HG03571 (cell line): ENCODE data around the gene SPINT4.
"Not testable (repeated sequence)": the region's sequence is repeated elsewhere in the genome, so short reads cannot be mapped to it uniquely, and the experiment has no call there.

Experiments used
- ATAC-seq: cut with Tn5 transposase; IDR thresholded peaks from one replicate; pipeline ENCODE4 v1.9.1; 2021; ENCODE audit not compliant: unreplicated experiment

Gene SPINT4

DNA sequence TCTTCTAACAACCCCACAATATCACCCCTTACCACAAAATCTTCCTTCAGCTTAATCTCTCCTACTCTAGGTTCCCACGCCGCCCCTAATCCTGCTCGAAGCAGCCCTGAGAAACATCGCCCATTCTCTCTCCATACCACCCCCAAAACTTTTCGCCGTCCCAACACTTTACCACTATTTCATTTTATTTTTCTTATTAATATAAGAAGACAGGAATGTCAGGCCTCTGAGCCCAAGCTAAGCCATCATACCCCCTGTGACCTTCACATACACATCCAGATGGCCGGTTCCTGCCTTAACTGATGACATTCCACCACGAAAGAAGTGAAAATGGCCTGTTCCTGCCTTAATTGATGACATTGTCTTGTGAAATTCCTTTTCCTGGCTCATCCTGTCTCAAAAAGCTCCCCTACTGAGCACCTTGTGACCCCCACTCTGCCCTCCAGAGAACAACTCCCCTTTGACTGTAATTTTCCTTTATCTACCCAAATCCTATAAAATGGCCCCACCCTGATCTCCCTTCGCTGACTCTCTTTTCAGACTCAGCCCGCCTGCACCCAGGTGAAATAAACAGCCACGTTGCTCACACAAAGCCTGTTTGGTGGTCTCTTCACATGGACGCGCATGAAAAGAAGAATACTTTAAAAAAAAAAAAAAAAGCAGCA is 42.6 kb downstream of the SPINT4 start:
- ATAC-seq, result not testable (repeated sequence)

DNA sequence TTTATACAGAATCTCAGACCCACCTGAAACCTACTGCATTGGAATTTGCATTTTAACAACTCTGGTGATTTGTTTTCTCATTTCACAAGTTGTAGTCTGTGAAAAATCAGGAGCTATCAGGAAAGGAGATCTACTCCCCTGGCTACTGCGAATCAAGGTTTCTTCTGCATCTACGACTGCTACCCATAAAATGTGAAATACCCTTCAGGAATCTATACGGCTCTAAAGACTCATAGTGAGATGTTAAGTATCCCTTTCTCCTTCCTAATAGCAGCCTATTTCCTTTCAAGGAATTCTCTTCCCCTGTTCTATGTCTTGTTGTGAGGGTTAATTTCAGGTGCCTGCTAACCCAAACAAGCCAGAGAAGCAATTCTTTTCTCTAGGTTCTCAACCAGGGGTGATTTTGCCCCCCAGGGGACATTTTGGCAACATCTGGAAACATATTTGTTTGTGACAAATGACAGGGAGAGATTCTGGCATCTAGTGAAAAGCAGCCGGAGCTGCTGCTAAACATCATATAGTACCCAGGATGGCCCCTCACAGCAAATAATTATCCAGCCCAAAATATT is 43.2 kb downstream of the SPINT4 start:
- no peak for ATAC-seq

DNA sequence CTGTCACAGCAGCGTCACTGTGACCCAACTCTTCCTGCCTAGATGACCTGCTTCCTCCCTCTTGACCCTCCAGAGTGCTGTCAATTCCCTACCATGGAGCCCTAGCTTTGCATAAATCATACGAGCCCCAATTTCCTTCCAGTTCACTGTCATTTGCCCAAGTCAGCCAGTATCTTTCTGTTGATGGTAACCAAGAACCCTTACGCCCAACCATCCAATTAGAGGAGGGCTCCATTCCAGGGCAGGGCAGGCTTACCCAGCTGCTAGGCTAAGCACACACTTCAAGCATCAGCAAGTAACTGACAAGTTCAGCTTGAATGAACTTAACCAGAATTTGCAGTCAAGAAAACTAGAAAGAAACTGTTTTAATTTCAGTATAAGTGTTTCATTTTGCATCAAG is 43.8 kb downstream of the SPINT4 start:
- no peak for ATAC-seq

DNA sequence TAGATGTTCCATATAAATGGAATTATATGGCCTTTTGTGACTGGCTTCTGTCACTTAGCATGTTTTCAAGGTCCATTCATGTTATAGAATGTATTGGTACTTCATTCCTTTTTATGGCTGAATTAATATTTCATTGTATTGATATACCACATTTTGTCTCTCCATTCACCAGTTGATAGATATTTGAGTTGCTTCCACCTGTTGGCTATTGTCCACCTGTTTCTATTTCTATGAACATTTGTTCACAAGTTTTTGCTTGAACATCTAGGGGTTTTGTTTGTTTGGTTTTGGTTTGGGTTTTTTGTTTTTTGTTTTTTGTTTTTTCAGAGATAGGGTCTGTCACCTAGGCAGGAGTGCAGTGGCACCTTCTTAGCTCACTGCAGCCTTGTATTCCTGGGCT is 46.3 kb downstream of the SPINT4 start:
- ATAC-seq, result no peak

DNA sequence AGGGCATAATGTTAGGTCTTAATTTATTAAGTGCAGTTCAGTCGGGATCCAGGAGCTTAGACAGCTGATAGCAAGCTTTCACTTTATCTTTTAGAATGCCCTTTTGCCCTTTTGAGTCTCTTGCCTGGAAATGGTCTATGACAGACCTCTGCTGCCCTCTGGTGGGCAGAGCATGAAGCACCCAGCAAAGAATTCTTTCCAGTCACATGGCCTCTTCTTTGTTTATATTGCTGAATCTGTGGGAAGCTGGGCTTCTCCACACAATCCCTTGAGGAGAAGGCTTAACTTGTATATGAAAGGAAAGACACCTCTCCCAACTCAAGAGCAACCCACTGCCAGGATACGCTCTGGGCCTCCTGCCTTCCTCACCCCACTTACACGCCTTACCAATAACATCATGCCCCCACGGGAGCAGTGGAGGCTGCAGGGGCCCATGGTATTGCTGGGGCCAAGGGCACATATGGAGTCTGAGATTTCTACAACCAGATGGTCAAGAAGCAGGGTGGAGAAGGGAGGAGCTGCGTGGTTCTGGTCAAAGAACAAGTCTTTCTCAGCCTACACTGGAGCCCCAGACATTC is 49.1 kb downstream of the SPINT4 start:
- no peak for ATAC-seq

DNA sequence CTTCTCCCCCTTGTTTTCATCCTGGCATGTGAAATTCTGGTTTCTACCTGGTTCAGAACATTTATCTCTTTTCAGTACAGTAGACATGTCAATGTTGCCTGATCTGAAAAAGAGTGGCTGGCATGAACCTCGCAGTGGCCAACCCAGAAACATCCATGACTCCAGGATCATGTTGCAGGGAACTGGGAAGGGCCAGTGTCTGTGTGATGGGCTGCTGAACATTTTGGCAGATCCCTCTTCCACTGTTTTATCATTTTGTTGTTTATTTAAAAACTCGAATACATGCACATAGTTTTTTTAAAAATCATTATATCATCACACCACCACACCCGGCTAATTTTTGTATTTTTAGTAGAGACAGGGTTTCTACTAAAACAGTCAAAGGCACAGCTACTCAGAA is 50.5 kb downstream of the SPINT4 start:
- ATAC-seq, result no peak

DNA sequence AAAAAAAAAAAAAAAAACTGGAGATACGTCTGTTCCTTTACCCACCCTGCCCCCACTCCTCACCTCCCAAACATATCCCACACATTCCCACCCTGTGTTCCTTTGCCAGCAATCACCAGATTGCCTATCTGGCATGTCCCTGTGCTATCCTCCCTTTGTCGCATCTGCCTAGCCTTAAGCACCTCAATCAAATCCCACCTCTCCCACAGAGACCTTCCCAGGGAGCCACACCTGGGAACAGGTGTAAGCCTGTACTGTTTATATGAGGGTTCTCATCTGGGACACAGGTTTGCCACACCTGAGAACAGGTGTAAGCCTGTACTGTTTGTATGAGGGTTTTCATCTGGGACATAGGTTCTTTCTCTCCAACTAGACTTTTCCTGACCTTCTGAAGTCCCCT is 52.8 kb downstream of the SPINT4 start:
- ATAC-seq, result no peak

DNA sequence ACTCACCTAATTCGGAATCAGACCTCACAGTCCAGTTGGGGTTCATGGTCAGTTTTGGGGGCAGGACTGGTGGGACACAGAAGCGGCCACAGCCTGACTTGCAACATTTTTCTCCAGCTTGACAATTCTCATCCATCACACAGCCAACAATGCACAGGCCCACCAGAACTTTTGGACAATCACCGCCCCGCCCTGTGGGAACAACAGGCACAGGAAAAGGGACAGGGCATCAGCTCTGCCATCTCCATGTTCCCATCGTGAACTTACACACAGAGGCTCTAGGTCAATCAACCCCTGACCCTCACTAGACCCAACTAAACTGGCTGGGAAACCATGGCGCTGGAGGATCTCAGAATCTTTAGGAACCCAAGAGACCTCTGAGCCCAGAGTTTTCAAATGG is 53.3 kb downstream of the SPINT4 start:
- ATAC-seq, result no peak
